B cell (primary cell): Measurements from ENCODE around the gene PTPRU. TPM values are rescaled to one million over a fixed set of nuclear protein-coding genes. Genes with fewer than 3 reads are reported as not detected.

ENCODE experiments used
- ATAC-seq: fragments of 200-7000 bp; cut with Tn5 transposase; one replicate; pipeline ENCODE4 v1.10.0; 2021; ENCODE audit warnings: low read depth, mild to moderate bottlenecking, moderate number of reproducible peaks, moderate library complexity
- CTCF ChIA-PET: fragments of 350-600 bp; sonication (Branson Sonifier 250); formaldehyde crosslinking; loops from one replicate; lab custom pipeline; 2021; ENCODE audit warnings: antibody characterized with exemption, inconsistent platforms; lab: Charles Lee
- POLR2A ChIA-PET: fragments of 350-600 bp; sonication (Branson Sonifier 250); formaldehyde crosslinking; loops from one replicate; lab custom pipeline; 2021; ENCODE audit warnings: antibody characterized with exemption; lab: Charles Lee
- DNase-seq: peaks from one replicate; pipeline ENCODE4 v3.0.0; 2013
- H2AFZ ChIP-seq: 2 replicates; pipeline ENCODE4 v1.6.1; 2012; ENCODE audit warnings: mild to moderate bottlenecking, low read depth, low read length; ENCODE audit not compliant: insufficient read depth, poor library complexity, severe bottlenecking
- H3K27ac ChIP-seq, 2 donors: 1 replicate in 1 of 2; 2 replicates in 1 of 2; pipeline ENCODE4 v1.5.1; 2012 to 2013; ENCODE audit warnings: low read length in 2 of 2, mild to moderate bottlenecking in 2 of 2, moderate library complexity in 1 of 2
- H3K27me3 ChIP-seq, 4 experiments: fragments of 200-600 bp in 1 of 4; sonication (generic) in 1 of 4; replicated peaks in 1 of 4; 1 replicate in 2 of 4; 2 replicates in 2 of 4; pipeline versions ENCODE4 v1.6.1 to v1.7.0; 2013 to 2016; ENCODE audit warnings: low read length in 3 of 4, mild to moderate bottlenecking in 2 of 4, mixed read lengths in 1 of 4, moderate library complexity in 1 of 4; ENCODE audit not compliant: insufficient read depth in 4 of 4, control insufficient read depth in 3 of 4; ENCODE audit errors: control extremely low read depth in 1 of 4
- H3K36me3 ChIP-seq, 2 experiments: replicated peaks in 1 of 2; 1 replicate in 1 of 2; 2 replicates in 1 of 2; pipeline versions ENCODE4 v1.6.1 to v1.7.1; 2013; ENCODE audit warnings: low read length in 1 of 2; ENCODE audit not compliant: insufficient read depth in 2 of 2, control insufficient read depth in 1 of 2; ENCODE audit errors: control extremely low read depth in 1 of 2, extremely low read depth in 1 of 2
- H3K4me1 ChIP-seq, 2 donors: fragments of 200-600 bp in 1 of 2; sonication (generic) in 1 of 2; 1 replicate in 1 of 2; 2 replicates in 1 of 2; pipeline versions ENCODE4 v1.5.1 to v1.6.1; 2013 to 2017; ENCODE audit warnings: low read length in 2 of 2; ENCODE audit not compliant: control insufficient read depth in 2 of 2, insufficient read depth in 2 of 2
- H3K4me2 ChIP-seq: replicated peaks from 2 replicates; pipeline ENCODE3; 2012; ENCODE audit warnings: mild to moderate bottlenecking, low read depth, low read length; ENCODE audit not compliant: poor library complexity, severe bottlenecking
- H3K4me3 ChIP-seq, 5 experiments: fragments of 200-600 bp in 1 of 5; sonication (generic) in 1 of 5; 1 replicate in 3 of 5; 2 replicates in 2 of 5; pipeline versions ENCODE4 v1.5.1 to v1.7.0; 2011 to 2016; ENCODE audit warnings: low read length in 4 of 5, mild to moderate bottlenecking in 4 of 5, low read depth in 2 of 5, control low read depth in 1 of 5, moderate library complexity in 1 of 5; ENCODE audit not compliant: insufficient read depth in 1 of 5; ENCODE audit errors: control extremely low read depth in 1 of 5, extremely low read depth in 1 of 5
- H3K79me2 ChIP-seq: fragments of 200-600 bp; sonication (generic); one replicate; pipeline ENCODE4 v1.6.0; 2016; ENCODE audit warnings: low read length; ENCODE audit not compliant: control insufficient read depth, insufficient read depth
- H3K9ac ChIP-seq: fragments of 200-600 bp; sonication (generic); 2 replicates; pipeline ENCODE4 v1.6.1; 2017; ENCODE audit warnings: mild to moderate bottlenecking, low read length, moderate library complexity
- H3K9me3 ChIP-seq, 3 donors: one replicate each; pipeline versions ENCODE4 v1.6.1 to v1.7.1; 2013; ENCODE audit warnings: low read length in 2 of 3; ENCODE audit not compliant: control insufficient read depth in 2 of 3, insufficient read depth in 1 of 3; ENCODE audit errors: control extremely low read depth in 1 of 3
- H4K20me1 ChIP-seq: 2 replicates; pipeline ENCODE4 v1.6.0; 2012; ENCODE audit warnings: mild to moderate bottlenecking, low read length; ENCODE audit not compliant: insufficient read depth, control insufficient read depth, poor library complexity, severe bottlenecking
- H3K27ac Mint-ChIP-seq: one replicate; pipeline ENCODE4 v1.8.0; 2021; ENCODE audit warnings: mixed read lengths
- H3K27me3 Mint-ChIP-seq: one replicate; pipeline ENCODE4 v1.8.0; 2021; ENCODE audit warnings: mixed read lengths
- H3K4me1 Mint-ChIP-seq: one replicate; pipeline ENCODE4 v1.8.0; 2021; ENCODE audit warnings: mixed read lengths
- H3K4me3 Mint-ChIP-seq: one replicate; pipeline ENCODE4 v1.8.0; 2021; ENCODE audit warnings: mixed read lengths
- H3K9me3 Mint-ChIP-seq: one replicate; pipeline ENCODE4 v1.8.0; 2022; ENCODE audit warnings: mixed read lengths; ENCODE audit not compliant: insufficient read depth
- EZH2 ChIP-seq: IDR thresholded peaks from 2 replicates; pipeline ENCODE4 v1.6.1; 2012; ENCODE audit warnings: borderline replicate concordance, low read depth, mild to moderate bottlenecking, moderate library complexity, low read length; ENCODE audit not compliant: insufficient read depth, poor library complexity, severe bottlenecking
- WGBS: methylation state at CpG from one replicate; pipeline ENCODE4 v1.1.5; 2013; ENCODE audit warnings: missing lambda C conversion rate; ENCODE audit not compliant: insufficient coverage; 5-methylcytosine and 5-hydroxymethylcytosine counted together
- intact Hi-C: fragments of 100-400 bp; cut with micrococcal nuclease; formaldehyde crosslinking; loops from one replicate; pipeline ENCODE4 v1.10.0; 2022
- polyA plus RNA-seq: library from polyadenylated mRNA; depleted of rRNA; stranded (reverse); fragments of >200 nt; gene quantifications from 2 replicates; pipeline ENCODE4 v1.2.3, GENCODE V29; 2012
- total RNA-seq, 2 donors: library from RNA; stranded (reverse); fragments of 120-200 nt in 1 of 2; gene quantifications; 1 replicate in 1 of 2; 2 replicates in 1 of 2; pipeline versions ENCODE4 v1.2.3 to v1.2.4, GENCODE V29; 2013 to 2022
- TF ChIP-seq, protein P1 (sequence below): fragments of 200-600 bp; IDR thresholded peaks from one replicate; pipeline ENCODE4 v1.8.0; 2022; ENCODE audit warnings: antibody characterized with exemption, mild to moderate bottlenecking

Gene PTPRU
- total and polyA plus RNA-seq, 2 donors (not counting 1 experiment from before 2014, with no cell fraction given) = 0.10 to 0.25 TPM

DNA sequence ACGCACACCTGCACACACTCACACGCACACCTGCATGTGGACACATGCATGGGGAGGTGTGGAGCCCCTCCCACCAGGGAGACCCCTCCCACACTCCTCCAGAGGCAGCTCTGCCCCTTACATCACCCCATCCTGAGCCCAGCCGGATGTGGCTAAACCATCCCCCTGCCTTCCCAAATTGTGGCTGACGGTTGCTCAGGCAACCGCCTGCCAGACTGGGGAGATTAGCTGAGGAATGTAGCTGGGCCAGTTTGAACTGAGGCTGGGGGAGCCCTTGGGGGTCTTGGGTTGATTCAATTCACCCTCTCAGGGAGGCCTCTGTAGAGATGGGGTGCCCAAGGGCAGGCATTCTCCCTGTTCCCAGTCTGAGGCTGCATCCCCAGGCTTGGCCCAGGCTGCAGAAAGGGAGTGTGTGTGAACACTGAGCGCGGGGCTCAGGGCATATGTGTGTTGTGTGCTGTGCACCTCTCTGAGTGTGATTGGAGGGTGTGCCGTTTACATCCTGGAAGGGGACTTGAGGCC lies 12.9 kb downstream of the PTPRU start:
- CTCF ChIA-PET = no interaction called here

DNA sequence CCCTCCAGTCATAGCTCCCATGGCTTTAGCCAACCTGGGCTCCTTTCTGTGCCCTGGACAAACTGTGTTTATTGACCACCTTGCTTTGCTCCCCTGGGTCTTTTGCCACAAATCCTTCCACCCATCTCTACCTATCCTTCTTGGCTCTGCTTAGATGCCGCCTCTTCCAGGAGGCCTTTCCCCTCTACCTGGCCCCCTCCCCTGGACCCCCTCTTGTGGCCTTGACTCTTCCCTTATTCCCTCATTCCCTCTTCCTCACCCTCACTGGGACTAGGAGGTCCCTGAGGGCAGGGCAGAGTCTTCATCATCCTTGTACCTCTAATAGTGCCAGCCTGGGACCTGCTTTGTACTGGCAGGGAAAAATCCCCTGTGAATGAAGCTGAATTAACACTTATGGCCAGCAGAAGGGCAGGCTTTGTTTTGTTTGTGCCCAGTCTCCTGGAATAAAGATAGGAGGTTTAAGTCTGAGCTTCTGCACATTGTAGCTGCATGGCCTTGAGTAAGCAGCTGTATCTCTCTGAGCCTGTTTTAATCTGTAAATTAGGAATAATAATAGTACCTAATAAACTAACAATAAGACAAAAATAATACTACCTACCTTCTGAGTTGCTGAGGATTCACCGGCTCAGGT lies 13.7 kb downstream of the PTPRU start:
- H3K9me3 Mint-ChIP-seq = no peaks in the 10 kb centered on the region
- no peak for TF ChIP-seq EZH2
- TF ChIP-seq, protein P1, sequence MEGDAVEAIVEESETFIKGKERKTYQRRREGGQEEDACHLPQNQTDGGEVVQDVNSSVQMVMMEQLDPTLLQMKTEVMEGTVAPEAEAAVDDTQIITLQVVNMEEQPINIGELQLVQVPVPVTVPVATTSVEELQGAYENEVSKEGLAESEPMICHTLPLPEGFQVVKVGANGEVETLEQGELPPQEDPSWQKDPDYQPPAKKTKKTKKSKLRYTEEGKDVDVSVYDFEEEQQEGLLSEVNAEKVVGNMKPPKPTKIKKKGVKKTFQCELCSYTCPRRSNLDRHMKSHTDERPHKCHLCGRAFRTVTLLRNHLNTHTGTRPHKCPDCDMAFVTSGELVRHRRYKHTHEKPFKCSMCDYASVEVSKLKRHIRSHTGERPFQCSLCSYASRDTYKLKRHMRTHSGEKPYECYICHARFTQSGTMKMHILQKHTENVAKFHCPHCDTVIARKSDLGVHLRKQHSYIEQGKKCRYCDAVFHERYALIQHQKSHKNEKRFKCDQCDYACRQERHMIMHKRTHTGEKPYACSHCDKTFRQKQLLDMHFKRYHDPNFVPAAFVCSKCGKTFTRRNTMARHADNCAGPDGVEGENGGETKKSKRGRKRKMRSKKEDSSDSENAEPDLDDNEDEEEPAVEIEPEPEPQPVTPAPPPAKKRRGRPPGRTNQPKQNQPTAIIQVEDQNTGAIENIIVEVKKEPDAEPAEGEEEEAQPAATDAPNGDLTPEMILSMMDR = no peak
- Histone ChIP-seq H4K20me1 (no peaks in the 10 kb centered on the region), H3K4me2 (no peak overlapping the region), H3K36me3 (no peaks in the 10 kb centered on the region), H3K9me3 (no peaks in the 10 kb centered on the region), H3K27ac (no peak overlapping the region), H2AFZ (no peak overlapping the region), H3K9ac (no peak overlapping the region), H3K79me2 (no peaks in the 10 kb centered on the region), H3K27me3 (peaks cover 0 to 3% (median 0%) of the 10 kb centered on the region in 4 experiments), H3K4me1 (no peaks in the 10 kb centered on the region), H3K4me3 (no peak overlapping the region)
- CTCF ChIA-PET = no interaction called here
- ATAC-seq = no peak
- no peak overlapping the region for H3K4me3 Mint-ChIP-seq
- no peak for DNase-seq
- POLR2A ChIA-PET = no interaction called here
- H3K27me3 Mint-ChIP-seq = peaks cover 21% of the 10 kb centered on the region
- 92% methylated on average over 1 of the region's 2 CpGs for WGBS
- no peaks in the 10 kb centered on the region for H3K4me1 Mint-ChIP-seq
- intact Hi-C loops = no loop called here
- no peak overlapping the region for H3K27ac Mint-ChIP-seq

More for the DNA sequence above, 12.9 kb downstream of the PTPRU start:
- Histone ChIP-seq H3K4me3 (no peak overlapping the region), H3K27ac (no peak overlapping the region), H2AFZ (no peak overlapping the region), H3K9ac (no peak overlapping the region), H3K9me3 (no peaks in the 10 kb centered on the region), H3K79me2 (no peaks in the 10 kb centered on the region), H3K27me3 (peaks cover 0 to 3% (median 0%) of the 10 kb centered on the region in 4 experiments), H4K20me1 (no peaks in the 10 kb centered on the region), H3K4me1 (no peaks in the 10 kb centered on the region), H3K36me3 (no peaks in the 10 kb centered on the region), H3K4me2 (no peak overlapping the region)
- WGBS = 67% methylated on average over 5 of the region's 8 CpGs
- Mint-ChIP-seq H3K27me3 (peaks cover 17% of the 10 kb centered on the region), H3K27ac (no peak overlapping the region), H3K4me1 (no peaks in the 10 kb centered on the region), H3K9me3 (no peaks in the 10 kb centered on the region), H3K4me3 (no peak overlapping the region)
- DNase-seq (no peak), ATAC-seq (no peak)
- intact Hi-C loops = no loop called here
- no peak for TF ChIP-seq EZH2
- TF ChIP-seq, protein P1 = no peak
- POLR2A ChIA-PET = no interaction called here
